ENCODE results near the gene SERPINB1. TPM values are rescaled to one million over a fixed set of nuclear protein-coding genes. Genes with fewer than 3 reads are reported as not detected.
A peak's percentile ranks its signal among the peaks of the same experiment; 100 is the strongest.

Gene SERPINB1
- total and polyA plus RNA-seq, 9 donors = 13.5 to 57.0 (median 27.7) TPM

DNA sequence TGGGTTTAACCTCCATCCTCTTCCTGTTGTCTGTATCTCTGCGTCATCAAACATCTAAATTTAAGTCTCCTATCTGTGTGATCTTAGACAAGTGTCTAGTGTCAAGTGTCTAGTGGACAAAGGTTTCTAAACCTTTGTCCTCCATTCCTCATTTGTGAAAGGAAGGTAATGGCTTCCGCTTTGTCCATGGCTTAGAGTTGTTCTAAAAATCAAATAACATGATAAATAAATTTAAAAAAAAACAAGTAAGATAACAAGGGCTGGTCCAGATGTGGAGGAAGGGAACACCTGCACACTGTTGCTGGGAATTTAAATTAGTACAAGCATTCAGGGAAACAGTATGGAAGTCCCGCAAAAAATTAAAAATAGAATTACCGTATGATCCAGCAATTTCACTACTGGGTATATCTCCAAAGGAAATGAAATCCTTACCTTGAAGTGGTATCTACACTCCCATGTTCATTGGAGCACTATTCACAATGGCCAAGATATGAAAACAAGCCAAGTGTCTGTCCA lies 17.6 kb upstream of the SERPINB1 start:
- intact Hi-C loops (cut with DNase I) = loop anchor here in 1 of 4 donors (10.0 kb wide), 1 partner anchor 56 kb away; no protein-coding TSS in a partner anchor
- TF ChIP-seq, protein P1, sequence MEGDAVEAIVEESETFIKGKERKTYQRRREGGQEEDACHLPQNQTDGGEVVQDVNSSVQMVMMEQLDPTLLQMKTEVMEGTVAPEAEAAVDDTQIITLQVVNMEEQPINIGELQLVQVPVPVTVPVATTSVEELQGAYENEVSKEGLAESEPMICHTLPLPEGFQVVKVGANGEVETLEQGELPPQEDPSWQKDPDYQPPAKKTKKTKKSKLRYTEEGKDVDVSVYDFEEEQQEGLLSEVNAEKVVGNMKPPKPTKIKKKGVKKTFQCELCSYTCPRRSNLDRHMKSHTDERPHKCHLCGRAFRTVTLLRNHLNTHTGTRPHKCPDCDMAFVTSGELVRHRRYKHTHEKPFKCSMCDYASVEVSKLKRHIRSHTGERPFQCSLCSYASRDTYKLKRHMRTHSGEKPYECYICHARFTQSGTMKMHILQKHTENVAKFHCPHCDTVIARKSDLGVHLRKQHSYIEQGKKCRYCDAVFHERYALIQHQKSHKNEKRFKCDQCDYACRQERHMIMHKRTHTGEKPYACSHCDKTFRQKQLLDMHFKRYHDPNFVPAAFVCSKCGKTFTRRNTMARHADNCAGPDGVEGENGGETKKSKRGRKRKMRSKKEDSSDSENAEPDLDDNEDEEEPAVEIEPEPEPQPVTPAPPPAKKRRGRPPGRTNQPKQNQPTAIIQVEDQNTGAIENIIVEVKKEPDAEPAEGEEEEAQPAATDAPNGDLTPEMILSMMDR (IDR thresholded peaks at IDR 0.05) = no peak
- no peak for TF ChIP-seq POLR2A (IDR thresholded peaks at IDR 0.05)
- no peak for TF ChIP-seq EP300 (IDR thresholded peaks at IDR 0.05)
- no peak overlapping the region for H3K4me3 ChIP-seq
- no peaks in the 10 kb centered on the region for H3K36me3 ChIP-seq
- no peak for DNase-seq
- WGBS, 3 donors = 93 to 96% (median 96%) methylated on average over 4 of the region's 4 CpGs
- H3K27ac ChIP-seq = peak overlapping the region in 1 of 2 donors; percentile 67
- H3K9me3 ChIP-seq = no peaks in the 10 kb centered on the region
- H3K27me3 ChIP-seq = no peaks in the 10 kb centered on the region
- H3K4me1 ChIP-seq (ENCODE audit: insufficient read depth) = peaks cover 8% of the 10 kb centered on the region

GRCh38 chr6:2857580-2858337 lies 16.1 kb upstream of the SERPINB1 start:
- H3K4me1 ChIP-seq (ENCODE audit: insufficient read depth) = peaks cover 8% of the 10 kb centered on the region
- peak overlapping the region in 1 of 2 donors; percentile 67 for H3K27ac ChIP-seq
- H3K4me3 ChIP-seq = no peak overlapping the region
- DNase-seq = peak; percentile 58 to 85 (median 72)
- WGBS, 3 donors = 17 to 24% (median 20%) methylated on average over 18 of the region's 18 CpGs
- no peaks in the 10 kb centered on the region for H3K9me3 ChIP-seq
- H3K36me3 ChIP-seq = no peaks in the 10 kb centered on the region
- TF ChIP-seq, protein P1 (IDR thresholded peaks at IDR 0.05) = no peak
- TF ChIP-seq EP300 (IDR thresholded peaks at IDR 0.05) (no peak), POLR2A (IDR thresholded peaks at IDR 0.05) (no peak)
- intact Hi-C loops (cut with DNase I) = loop anchor here in 1 of 4 donors (10.0 kb wide), 1 partner anchor 57 kb away; no protein-coding TSS in a partner anchor
- H3K27me3 ChIP-seq = no peaks in the 10 kb centered on the region

DNA sequence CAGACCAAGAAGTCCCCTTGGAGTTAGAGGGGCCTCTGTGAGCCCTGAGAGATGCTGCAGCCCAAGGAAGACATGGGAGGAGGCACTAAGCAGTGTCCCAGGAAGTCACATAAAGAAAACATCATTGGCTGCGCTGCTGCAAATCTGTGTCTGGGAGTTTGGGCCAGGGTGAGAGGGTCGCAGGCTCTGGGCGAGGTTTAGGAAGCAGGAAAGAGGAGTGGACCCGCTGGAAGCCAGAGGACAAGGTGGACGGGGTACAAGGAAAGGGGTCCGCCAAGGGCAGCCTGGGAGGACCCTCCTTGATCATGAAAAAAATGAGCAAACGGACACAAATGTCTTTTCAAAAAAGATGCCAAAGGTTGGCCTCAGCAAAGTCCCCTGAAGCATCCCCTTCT lies 15.5 kb upstream of the SERPINB1 start:
- no peak overlapping the region for H3K27ac ChIP-seq
- no peaks in the 10 kb centered on the region for H3K9me3 ChIP-seq
- no peak overlapping the region for H3K4me3 ChIP-seq
- intact Hi-C loops (cut with DNase I) = loop anchor here in 1 of 4 donors (10.0 kb wide), 1 partner anchor 58 kb away; no protein-coding TSS in a partner anchor
- H3K4me1 ChIP-seq (ENCODE audit: insufficient read depth) = peaks cover 8% of the 10 kb centered on the region
- DNase-seq = no peak
- 88 to 90% (median 89%) methylated on average over 7 of the region's 7 CpGs for WGBS, 3 donors
- TF ChIP-seq, protein P1 (IDR thresholded peaks at IDR 0.05) = no peak
- TF ChIP-seq EP300 (IDR thresholded peaks at IDR 0.05) = no peak
- TF ChIP-seq POLR2A (IDR thresholded peaks at IDR 0.05) = no peak
- H3K27me3 ChIP-seq = no peaks in the 10 kb centered on the region
- H3K36me3 ChIP-seq = no peaks in the 10 kb centered on the region

GRCh38 chr6:2855061-2855519 lies 13.4 kb upstream of the SERPINB1 start:
- no peak overlapping the region for H3K27ac ChIP-seq
- H3K4me1 ChIP-seq (ENCODE audit: insufficient read depth) = peaks cover 11% of the 10 kb centered on the region
- no peak overlapping the region for H3K4me3 ChIP-seq
- 78 to 87% (median 82%) methylated on average over 13 of the region's 13 CpGs for WGBS, 3 donors
- no peaks in the 10 kb centered on the region for H3K27me3 ChIP-seq
- intact Hi-C loops (cut with DNase I) = loop anchor here in 1 of 4 donors (10.0 kb wide), 1 partner anchor 60 kb away; no protein-coding TSS in a partner anchor
- TF ChIP-seq, protein P1 (IDR thresholded peaks at IDR 0.05) = no peak
- no peak for TF ChIP-seq EP300 (IDR thresholded peaks at IDR 0.05)
- TF ChIP-seq POLR2A (IDR thresholded peaks at IDR 0.05) = no peak
- H3K36me3 ChIP-seq = no peaks in the 10 kb centered on the region
- H3K9me3 ChIP-seq = no peaks in the 10 kb centered on the region
- DNase-seq = no peak
